ENCODE data around the gene KCNN3.
A peak's percentile ranks its signal among the peaks of the same experiment; 100 is the strongest.

The KCNN3 gene

DNA sequence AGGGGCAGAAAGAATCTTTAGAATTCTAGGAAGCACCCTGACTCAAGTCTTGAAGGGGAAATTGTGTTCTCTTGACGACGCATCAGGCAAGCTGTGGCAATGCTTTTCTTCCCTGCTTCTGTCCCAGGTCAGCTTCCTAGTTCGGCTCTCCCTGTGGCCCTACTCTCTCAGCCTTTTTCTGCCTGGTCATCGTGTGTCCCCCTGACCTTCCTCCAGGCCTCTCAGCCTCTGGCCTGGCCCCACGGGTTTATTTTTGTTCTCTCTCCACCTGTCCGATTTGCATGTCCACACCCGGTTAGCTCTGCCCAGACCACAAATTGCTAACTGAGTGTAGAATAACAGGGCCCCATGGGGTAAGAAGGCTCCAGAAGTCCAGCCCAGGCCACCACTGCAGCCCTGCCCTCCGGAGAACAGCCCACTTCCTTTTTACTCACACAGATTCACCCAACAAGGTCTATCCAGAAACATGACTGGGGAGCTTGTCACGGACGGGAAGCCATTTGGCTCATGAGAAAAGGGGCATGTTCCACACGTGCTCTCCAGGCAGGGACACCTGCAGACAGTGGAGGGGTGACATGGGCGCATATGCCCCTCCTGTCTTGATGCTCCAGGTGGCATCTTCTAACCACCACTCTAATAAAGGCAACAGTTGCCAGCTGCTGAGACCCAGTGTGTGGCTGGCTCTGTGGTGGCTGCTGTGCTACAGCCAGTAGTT lies 9.8 kb downstream of the KCNN3 start:
- no peak for DNase-seq

DNA sequence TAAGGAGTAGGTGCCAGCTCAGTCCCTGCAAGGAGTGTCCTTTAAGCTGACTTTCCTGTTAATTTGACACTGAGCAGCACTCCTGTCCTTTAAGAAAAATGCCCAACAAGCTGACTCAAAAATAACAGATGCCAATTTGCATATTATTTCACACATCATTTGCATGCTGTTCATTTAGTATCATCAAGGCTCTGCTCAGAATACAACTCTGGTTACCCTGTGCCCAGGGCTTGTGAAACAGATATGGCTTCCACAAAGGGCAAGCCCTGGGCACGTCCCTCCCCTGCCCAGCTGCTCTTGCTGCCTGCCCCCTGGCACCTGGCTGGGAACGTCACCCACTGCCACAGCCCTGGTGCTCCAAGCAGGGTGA lies 10.3 kb downstream of the KCNN3 start:
- no peak for DNase-seq

DNA sequence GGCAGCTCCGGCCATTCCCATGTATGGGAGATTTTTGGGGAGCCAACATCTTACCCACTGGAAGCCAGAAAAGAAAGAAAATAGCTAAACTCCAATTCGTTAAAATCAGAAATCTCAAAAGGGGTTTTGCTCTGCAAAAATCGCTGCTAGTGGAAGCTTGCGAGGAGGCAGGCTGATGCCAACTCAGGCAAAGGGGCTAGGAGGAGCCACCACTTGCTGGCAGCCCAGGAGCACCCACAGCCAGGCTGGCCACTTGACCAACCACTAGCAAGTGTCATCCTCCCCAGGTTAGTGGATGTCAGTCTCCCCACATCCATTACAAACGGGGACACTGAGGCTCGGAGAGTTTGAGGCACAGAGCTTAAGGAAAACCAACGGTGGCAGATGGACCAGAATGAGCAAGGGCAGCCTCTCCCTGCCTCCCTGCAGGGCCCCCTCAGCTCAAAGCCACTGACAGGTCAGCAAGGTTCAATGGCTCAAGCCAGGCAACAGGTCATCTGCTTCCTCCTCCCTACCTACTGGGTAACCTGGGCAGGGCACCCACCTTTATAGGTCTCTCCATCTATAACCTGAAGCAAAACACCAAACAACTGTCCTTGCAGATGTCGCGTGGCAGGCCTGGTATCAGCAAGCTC lies 10.8 kb downstream of the KCNN3 start:
- no peak for DNase-seq

DNA sequence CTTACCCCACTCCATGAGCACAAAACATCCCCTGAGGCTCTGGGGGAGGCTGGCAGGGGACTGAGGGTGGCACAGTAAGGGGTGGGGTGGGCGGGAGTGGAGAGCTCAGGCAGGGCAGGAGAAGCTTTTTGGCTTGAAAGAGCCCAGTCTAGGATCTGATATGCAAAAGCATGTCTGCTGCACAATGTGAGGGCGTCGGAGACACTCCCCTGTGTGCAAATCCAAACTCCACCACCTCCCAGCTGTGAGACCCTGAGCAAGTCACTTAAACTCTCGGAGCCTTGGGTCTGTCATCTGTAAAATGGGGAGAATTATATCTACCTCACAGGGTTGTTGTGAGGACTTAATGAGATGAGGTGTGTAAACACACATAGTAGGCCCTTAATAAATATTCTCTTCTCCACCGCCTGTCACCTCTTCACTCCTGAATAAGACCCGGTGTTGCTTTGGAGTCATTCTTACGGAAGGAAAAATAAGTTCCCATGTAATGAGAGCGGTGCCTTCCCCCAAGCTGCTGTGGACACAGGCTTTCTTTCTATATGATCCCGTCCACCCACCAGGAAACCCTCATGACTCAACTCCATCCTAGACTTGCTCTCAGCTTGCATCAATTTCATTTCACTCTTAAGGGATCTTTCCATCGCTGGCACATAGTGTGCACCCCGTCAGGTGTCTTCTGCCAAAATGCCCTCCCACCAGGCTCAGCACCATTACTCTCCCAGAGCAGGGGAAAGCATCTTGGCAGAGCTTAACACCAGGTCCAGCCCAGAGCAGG lies 12.5 kb downstream of the KCNN3 start:
- no peak for DNase-seq

DNA sequence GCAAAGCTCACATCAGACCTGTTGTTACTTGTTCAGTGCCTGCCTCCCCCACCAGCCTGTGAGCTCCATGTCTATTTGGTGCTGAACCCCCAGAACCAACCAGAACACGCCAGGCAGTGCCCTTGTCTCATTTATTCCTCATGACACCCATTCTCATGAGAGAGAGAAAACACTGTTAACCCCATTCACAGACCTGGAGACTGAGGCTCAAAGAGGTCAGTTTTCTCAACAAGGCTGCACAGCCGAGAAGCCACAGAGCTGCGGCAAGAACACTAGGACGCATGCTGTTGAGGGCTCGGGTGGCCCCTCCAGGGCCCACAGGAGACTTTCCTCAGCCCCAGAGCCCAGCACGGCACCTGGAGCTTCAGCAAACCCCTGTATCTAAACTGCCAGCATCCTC lies 13.1 kb downstream of the KCNN3 start:
- DNase-seq: no peak

DNA sequence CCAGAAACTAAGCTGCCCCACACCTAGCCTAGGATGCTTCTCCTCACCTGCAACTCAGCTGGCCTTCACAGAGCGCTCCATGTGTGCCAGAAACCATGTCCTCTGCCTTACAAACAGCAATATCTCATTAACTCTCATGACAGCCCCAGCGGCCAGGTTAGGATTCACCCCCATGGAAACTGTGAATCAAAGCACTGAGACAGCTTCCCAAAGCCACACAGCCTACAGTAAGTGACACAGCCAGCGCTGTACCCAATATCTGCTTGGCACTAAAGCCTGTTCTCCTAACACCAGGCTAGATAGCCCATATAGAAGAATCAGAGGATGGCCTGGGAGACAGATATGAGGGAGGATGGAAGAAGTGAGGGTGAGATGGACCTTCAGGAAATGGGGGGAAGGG lies 13.5 kb downstream of the KCNN3 start:
- no peak for DNase-seq

DNA sequence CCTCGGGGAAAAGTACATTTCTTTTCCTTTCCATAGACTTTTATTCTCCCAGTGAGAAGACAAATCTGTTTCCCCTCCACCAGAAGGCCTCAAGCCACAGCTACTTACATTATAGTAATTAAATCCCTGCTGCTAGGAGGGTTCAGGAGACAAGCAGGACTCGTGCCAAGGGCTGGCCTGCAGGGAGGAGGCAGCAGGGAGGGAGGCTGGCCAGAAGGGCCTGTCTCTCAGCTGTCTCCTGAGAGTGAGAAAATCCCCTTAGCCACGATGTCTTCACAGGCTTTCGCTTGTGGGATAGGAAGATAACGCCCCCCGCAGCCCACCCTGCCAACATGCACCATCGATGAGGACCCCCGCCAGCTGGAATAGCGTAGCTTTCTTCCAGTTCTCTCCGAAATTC lies 14.0 kb downstream of the KCNN3 start:
- DNase-seq: peak; percentile 5

DNA sequence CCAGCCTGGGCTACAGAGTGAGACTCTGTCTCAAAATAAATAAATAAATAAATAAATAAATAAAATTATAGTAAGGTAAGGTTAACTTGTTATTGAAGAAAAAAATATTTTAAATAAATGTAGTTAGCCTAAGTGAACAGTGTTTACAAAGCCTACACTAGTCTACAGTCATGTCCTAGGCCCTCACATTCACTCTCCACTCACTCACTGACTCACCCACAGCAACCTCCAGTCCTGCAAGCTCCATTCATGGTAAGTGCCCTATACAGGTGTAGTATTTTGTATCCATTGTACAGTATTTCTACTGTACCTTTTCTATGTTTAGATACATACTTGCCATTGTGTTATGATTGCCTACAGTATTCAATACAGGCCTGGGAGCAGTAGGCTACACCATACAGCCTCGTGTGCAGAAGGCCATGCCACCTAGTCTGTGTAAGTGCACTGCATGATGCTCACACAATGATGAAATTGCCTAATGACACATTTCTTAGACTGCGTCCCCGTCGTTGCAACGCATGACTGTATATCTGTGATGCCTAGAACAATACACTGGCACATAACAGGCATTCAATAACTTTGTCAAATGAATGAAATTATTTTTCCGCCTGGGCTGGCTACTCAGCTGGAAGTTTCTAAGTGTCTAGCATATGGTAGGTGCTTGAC lies 14.8 kb downstream of the KCNN3 start:
- no peak for DNase-seq

DNA sequence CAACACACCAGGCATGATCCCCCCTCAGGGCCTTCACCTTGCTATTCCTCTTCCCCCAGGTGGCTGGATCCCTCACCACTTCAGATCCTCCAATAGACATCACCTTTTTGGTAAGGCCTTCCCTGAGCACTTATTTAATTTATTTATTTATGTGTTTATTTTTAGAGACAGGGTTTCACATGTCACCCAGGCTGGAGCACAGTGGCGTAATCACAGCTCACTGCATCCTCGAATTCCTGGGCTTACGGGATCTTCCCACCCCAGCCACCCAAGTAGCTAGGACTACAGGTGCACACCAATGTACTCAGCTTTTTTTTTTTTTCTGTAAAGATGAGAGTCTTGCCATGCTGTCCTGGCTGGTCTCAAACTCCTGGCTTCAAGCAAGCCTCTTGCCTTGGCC lies 17.2 kb downstream of the KCNN3 start:
- DNase-seq: no peak

DNA sequence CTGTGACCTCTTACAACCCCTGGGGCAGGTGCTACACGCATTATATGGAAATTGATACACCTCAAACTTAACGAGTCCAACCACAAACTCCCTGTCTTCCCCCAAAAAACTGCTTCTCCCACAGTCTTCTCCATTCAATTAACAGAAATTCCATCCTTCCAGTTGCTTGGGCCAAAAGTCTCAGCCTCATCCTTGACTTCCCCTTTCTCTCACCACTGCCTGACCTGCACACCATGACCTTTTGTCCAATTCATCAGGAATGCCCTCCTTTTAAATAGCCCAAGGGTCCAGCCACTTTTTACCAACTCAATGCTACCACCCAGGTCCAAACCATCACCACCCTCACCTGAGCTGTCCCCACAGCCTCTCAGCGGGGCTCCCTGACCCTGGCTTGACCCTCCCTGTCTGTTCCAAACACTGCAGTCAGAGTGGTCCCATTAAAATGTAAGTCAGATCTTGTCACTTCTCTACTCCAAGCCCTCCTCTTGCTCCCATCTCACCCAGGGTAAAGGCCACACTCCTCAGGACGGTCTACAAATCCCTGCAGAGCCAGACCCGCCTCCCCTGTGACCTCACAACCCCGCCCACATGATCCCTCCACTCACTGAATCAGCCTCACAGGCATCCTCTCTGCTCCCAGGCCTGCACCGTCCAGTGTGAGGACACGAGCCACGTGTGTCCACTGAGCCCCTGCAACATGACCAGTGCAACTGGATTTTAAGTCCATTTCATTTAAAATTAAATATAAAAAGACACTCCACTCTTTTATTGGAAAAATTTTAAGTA lies 18.5 kb downstream of the KCNN3 start:
- DNase-seq: no peak

DNA sequence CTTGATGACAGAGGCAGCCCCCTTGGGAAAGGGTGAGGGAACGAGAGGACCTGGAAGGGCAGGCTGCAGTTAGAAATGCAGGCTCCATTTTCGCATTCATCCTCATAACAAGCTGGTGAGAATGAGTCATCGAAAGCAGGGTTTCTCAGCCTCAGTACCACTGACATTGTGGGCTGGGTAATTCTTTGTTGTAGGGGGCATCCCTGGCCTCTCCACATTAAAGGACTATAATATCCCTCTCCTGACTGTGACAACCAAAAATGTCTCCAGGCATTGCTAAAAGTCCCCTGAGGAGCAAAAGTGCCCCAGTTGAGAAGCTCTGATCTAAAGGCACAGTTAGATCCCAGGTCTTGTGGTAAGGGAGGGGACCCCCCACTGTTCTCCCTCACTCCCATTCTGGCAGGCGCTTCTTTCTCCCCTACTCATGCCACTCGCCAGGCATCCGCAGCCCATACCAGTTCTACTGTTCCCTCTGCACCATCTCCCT lies 20.4 kb downstream of the KCNN3 start:
- DNase-seq: no peak

DNA sequence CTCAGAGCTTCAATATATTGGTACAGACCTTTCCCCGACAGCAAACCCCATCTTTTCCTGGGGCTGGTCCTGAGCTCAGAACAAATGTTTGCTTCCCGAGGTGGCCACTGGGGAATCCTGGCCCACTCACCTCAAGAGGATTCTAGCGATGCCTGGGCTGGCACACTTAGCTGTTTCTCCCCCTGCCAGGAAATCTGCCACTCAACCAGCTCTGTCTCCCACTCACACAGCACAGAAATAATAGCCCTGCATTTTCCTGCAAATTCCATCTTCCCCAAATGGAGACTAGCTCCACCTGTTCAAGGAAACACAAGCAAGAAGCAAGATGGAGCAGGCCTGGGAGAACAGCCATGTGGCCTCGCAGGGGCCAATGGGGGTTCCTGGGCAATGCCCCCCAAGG lies 21.1 kb downstream of the KCNN3 start:
- no peak for DNase-seq

DNA sequence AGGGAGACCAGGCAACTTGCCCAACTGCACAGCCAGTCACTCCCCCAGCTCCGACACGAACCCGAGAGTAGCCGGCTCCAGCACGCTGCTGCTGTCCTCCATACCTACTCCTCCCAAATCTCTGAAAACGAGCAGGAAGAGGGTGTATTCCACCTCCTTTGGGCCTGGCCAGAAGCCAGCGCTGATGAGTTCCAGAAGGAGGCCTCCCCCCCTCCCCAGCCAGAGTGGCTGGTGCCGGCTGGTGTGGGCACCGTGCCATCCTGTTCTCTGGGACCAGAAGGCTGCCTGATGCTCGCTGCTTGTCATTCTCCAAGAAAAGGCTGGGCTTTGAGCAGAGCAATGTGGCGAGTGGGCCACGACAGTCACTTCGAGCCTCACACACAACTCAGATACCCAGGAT lies 22.2 kb downstream of the KCNN3 start:
- DNase-seq: peak; percentile 93

DNA sequence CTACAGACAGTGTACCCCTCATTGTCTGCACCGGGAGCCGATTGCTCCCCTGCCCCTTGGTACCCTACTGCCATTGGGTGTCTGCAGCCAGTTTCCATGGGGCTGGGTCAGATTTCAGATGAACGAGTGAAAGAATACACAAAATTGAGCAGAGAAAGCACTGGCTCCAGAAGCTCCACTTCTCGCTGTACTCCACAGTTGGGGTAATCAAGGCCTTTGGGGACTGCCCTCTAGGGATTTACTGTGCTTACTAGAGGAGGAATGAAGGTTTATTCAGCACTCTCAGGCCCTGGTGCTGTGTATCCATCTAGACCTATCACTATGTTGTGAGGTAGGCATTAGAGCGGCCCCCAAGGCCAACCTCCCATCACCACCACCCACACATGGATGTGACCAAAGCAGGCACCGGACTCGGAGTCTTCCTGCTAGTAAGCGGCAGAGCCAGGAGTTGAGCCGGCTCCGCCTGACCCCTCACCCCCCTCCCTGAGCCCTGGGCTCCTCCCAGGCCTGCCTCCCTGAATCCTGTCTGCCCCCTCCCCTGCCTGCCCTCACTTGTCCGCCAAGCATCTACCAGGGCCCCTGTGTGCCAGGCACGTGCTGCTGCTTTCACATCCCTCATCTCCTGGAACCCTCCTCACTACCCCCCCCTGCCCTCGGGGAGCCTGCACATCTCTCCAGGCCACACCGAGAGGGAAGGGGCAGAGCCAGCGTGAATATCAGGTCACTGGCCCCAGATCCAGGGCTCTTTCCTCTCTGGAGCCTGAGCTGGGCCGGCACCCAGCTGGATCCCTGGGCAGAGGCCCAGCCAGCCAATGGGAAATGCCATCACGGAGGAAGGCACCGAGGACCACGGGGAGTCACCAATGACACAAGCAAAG lies 23.3 kb downstream of the KCNN3 start:
- DNase-seq: no peak

DNA sequence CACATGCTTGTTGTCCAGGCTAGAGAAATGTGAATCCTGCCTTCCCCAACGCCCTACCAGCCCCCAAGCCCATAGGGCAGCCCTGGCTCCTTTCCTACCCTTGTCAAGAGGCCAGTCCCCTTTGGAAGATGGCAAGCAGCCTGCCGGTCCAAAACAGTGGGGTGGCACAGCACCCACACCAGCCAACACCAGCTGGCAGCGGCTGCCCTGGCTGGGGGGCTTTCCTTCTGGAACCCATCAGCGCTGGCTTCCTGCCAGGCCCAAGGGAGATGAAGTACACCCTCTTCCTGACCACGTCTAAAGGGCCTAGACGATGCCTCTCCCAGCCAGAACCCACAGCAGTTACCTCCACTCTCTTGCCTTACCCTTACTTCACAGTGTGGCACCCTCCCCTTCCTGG lies 24.2 kb downstream of the KCNN3 start:
- peak; percentile 5 for DNase-seq

DNA sequence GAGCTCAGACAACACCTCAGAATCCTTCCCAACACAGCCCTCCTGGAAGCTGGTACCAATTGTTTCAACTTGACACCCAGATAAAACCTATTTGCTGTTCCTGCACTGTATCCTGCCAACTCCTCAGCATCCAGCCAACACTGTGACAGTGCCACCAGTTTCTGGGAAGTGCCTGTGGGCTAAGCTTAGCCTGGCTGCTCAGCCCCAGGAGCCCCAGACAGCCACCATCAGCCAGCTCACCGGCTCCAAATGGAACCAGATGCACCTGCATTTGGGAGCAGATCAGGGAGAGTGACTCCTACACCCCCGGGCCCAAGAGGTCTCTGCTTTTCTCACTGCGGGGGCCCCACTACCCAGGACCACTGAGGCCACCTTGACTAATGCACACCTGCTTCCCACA lies 24.9 kb downstream of the KCNN3 start:
- DNase-seq: no peak

DNA sequence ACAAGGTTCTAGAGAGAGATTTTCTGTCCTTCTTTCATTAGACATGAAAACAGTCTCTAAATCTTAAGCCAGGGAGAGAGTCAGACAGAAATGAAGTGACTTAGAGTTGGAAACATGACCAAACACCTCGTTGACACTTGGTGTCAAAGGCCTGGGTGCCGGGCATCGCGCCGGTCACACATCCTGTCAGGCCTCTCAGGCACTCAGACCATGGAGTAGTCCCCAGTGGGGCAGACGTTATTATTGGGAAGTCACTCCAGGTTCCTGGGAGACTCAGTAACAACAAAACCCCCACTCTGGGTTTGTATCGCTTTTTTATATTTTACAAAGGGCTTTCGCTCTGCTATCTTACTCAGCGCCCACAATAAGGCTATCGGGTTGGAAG lies 25.8 kb downstream of the KCNN3 start:
- DNase-seq: no peak

DNA sequence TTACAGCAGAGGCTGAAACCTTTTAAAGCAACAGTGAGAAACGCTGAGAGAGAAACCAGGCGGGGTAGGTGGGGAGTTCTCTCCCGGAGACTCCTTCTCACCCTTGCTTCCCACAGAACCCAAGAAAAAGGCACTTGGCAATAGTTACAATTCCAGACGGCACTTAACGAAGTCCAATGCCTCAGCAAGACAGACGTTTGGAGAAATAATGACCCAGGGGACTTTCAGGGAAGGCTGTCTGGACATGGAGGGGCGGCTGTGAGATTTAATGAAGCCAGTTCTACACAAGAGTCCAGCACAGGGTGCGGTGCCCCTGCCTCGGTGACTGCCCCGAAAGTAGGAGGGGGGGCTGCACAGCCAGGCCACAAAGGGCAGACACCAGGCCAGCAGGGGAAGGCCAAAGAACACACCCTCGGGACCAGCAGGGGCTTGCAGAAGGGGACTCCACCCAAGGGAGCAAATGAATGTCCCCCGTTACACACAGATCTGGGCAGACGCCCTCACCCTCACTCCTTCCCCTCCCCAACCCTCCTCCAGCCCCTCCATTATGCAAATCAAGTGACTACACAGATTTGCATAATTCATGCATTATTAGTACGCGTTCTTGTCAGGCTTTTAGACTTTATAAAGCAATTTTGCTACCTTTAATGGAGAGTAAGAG lies 26.3 kb downstream of the KCNN3 start:
- no peak for DNase-seq

DNA sequence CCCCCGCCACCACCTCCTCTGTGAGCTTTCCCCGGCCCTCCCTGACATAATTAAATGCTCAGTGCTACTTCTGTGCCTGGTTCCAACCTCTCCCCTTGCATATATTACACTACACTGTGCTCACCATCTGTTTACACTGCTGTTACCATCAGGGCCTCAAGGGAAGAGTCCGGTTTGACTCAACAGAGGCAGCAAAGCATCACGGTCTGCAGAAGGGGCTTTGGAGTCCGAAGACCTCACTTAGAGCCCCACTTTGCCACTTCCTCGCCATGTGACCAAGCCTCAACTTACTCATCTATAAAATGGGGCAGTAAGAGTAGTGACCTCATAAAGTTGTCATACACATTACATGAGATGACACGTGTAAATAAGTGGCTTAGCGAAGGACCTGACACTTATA lies 27.4 kb downstream of the KCNN3 start:
- DNase-seq: no peak

DNA sequence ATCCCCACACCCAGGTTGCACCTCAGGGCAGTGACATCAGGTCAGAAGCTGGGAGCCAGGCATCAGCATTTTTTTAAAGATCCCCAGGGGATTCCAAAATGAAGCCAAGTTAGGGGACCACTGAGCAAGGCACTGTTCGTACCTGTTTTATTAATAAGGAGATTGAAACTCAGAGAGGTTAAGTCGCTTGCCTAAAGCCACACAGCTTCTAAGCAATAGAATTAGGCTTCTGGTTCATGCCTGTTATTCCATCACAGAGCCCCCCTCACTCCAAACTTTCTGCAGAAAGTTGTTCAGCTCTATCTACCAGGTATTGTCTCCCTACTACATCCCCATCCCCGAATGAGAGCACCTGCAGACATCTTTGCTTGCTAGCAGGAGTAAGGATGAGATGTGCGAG lies 28.7 kb downstream of the KCNN3 start:
- no peak for DNase-seq
